ENCODE measurements around the gene XRCC3. TPM values are rescaled to one million over a fixed set of nuclear protein-coding genes. Genes with fewer than 3 reads are reported as not detected.

Gene XRCC3
- polyA plus RNA-seq, 3 donors: 0.66 to 8.1 (median 2.0) TPM

- Mint-ChIP-seq H3K9me3 (no peaks in the 10 kb centered on the region), H3K4me1 (peaks cover 7% of the 10 kb centered on the region), H3K27me3 (ENCODE audit: low read depth in 3 of 3) (peaks cover 0 to 6% (median 5%) of the 10 kb centered on the region in 3 donors), H3K4me3 (no peak overlapping the region), H3K36me3 (no peaks in the 10 kb centered on the region), H3K27ac (peak overlapping the region in 1 of 7 donors; percentile 61)
- DNase-seq: no peak
- H3K27me3 ChIP-seq (ENCODE audit: control insufficient read depth in 2 of 2, insufficient read depth in 2 of 2, low read length in 2 of 2): no peaks in the 10 kb centered on the region
- no peak overlapping the region for H2AFZ ChIP-seq (ENCODE audit: insufficient read depth, low read depth, low read length, poor library complexity, severe bottlenecking)
- H3K4me3 ChIP-seq (replicated peaks in 1 of 3; ENCODE audit: low read depth in 2 of 3, low read length in 3 of 3): no peak overlapping the region
- intact Hi-C loops (cut with micrococcal nuclease): no loop called here
- H3K4me2 ChIP-seq (replicated peaks; ENCODE audit: extremely low read depth, low read length, poor library complexity, severe bottlenecking): no peak overlapping the region
- TF ChIP-seq CTCF (IDR thresholded peaks at IDR 0.05): no peak
- H3K79me2 ChIP-seq (ENCODE audit: insufficient read depth, low read length): no peaks in the 10 kb centered on the region
- H3K9ac ChIP-seq (ENCODE audit: insufficient read depth, low read length, poor library complexity, severe bottlenecking): no peak overlapping the region
- no peaks in the 10 kb centered on the region for H3K36me3 ChIP-seq (replicated peaks in 1 of 2; ENCODE audit: control insufficient read depth in 1 of 2, insufficient read depth in 2 of 2, low read length in 2 of 2)
- H4K20me1 ChIP-seq (ENCODE audit: insufficient read depth, low read length): no peaks in the 10 kb centered on the region
- no peak overlapping the region for H3K27ac ChIP-seq (ENCODE audit: low read depth in 1 of 2, low read length in 2 of 2)
- H3K4me1 ChIP-seq (ENCODE audit: control insufficient read depth in 1 of 2, insufficient read depth in 2 of 2, low read length in 2 of 2): no peaks in the 10 kb centered on the region
- H3K9me3 ChIP-seq (replicated peaks in 1 of 2; ENCODE audit: control insufficient read depth in 1 of 2, insufficient read depth in 1 of 2, low read length in 2 of 2): no peaks in the 10 kb centered on the region
- 86% methylated on average over 4 of the region's 5 CpGs for WGBS (ENCODE audit: insufficient coverage)
These were observed 30.2 kb upstream of the XRCC3 start for GRCh38 chr14:103745424-103745823.

- Histone ChIP-seq H3K79me2 (ENCODE audit: insufficient read depth, low read length) (no peaks in the 10 kb centered on the region), H3K9me3 (replicated peaks in 1 of 2; ENCODE audit: control insufficient read depth in 1 of 2, insufficient read depth in 1 of 2, low read length in 2 of 2) (no peaks in the 10 kb centered on the region), H4K20me1 (ENCODE audit: insufficient read depth, low read length) (no peaks in the 10 kb centered on the region), H3K27ac (ENCODE audit: low read depth in 1 of 2, low read length in 2 of 2) (no peak overlapping the region), H3K4me2 (replicated peaks; ENCODE audit: extremely low read depth, low read length, poor library complexity, severe bottlenecking) (no peak overlapping the region), H3K4me3 (replicated peaks in 1 of 3; ENCODE audit: low read depth in 2 of 3, low read length in 3 of 3) (no peak overlapping the region), H3K27me3 (ENCODE audit: control insufficient read depth in 2 of 2, insufficient read depth in 2 of 2, low read length in 2 of 2) (no peaks in the 10 kb centered on the region), H3K36me3 (replicated peaks in 1 of 2; ENCODE audit: control insufficient read depth in 1 of 2, insufficient read depth in 2 of 2, low read length in 2 of 2) (no peaks in the 10 kb centered on the region), H2AFZ (ENCODE audit: insufficient read depth, low read depth, low read length, poor library complexity, severe bottlenecking) (no peak overlapping the region), H3K4me1 (ENCODE audit: control insufficient read depth in 1 of 2, insufficient read depth in 2 of 2, low read length in 2 of 2) (no peaks in the 10 kb centered on the region), H3K9ac (ENCODE audit: insufficient read depth, low read length, poor library complexity, severe bottlenecking) (no peak overlapping the region)
- Mint-ChIP-seq H3K9me3 (no peaks in the 10 kb centered on the region), H3K27me3 (ENCODE audit: low read depth in 3 of 3) (peaks cover 0 to 7% (median 6%) of the 10 kb centered on the region in 3 donors), H3K4me3 (no peak overlapping the region), H3K27ac (no peak overlapping the region), H3K4me1 (peaks cover 7% of the 10 kb centered on the region), H3K36me3 (no peaks in the 10 kb centered on the region)
- TF ChIP-seq CTCF (IDR thresholded peaks at IDR 0.05): no peak
- DNase-seq: no peak
- intact Hi-C loops (cut with micrococcal nuclease): no loop called here
- WGBS (ENCODE audit: insufficient coverage): 89% methylated on average over 12 of the region's 15 CpGs
These were observed 29.6 kb upstream of the XRCC3 start for GRCh38 chr14:103744621-103745395.
